ENCODE data around the gene SOCS3. TPM values are rescaled to one million over a fixed set of nuclear protein-coding genes. Genes with fewer than 3 reads are reported as not detected.

SOCS3 gene
- total and polyA plus RNA-seq, 2 experiments from 2014 or later = 33.3 to 59.0 TPM

GRCh38 chr17:78353834-78354233, 6.0 kb downstream of the SOCS3 start:
- H3K36me3 ChIP-seq = no peaks in the 10 kb centered on the region
- DNase-seq (ENCODE audit: low read depth in 1 of 2, low spot score in 1 of 2) = no peak
- H3K4me1 ChIP-seq (ENCODE audit: low read depth) = peaks cover 62% of the 10 kb centered on the region
- TF ChIP-seq CTCF (IDR thresholded peaks at IDR 0.05; ENCODE audit: low read depth, low read length) = no peak
- peak overlapping the region; percentile 97 for H3K27ac ChIP-seq
- H3K9me3 ChIP-seq (ENCODE audit: low read depth) = no peaks in the 10 kb centered on the region
- no peaks in the 10 kb centered on the region for H3K27me3 ChIP-seq
- peak overlapping the region; percentile 11 for H3K4me3 ChIP-seq

- no peaks in the 10 kb centered on the region for H3K9me3 ChIP-seq (ENCODE audit: low read depth)
- peak; percentile 37 for TF ChIP-seq CTCF (IDR thresholded peaks at IDR 0.05; ENCODE audit: low read depth, low read length)
- H3K27ac ChIP-seq = peak overlapping the region; percentile 94
- peaks cover 44% of the 10 kb centered on the region for H3K4me1 ChIP-seq (ENCODE audit: low read depth)
- H3K36me3 ChIP-seq = no peaks in the 10 kb centered on the region
- H3K27me3 ChIP-seq = no peaks in the 10 kb centered on the region
- no peak overlapping the region for H3K4me3 ChIP-seq
- DNase-seq (ENCODE audit: low read depth in 1 of 2, low spot score in 1 of 2) = peak; percentile 29 to 100
Measured at GRCh38 chr17:78351449-78352006, 8.3 kb downstream of the SOCS3 start.

GRCh38 chr17:78349891-78350642, 9.8 kb downstream of the SOCS3 start:
- Histone ChIP-seq H3K27me3 (no peaks in the 10 kb centered on the region), H3K27ac (no peak overlapping the region), H3K4me3 (no peak overlapping the region), H3K9me3 (ENCODE audit: low read depth) (no peaks in the 10 kb centered on the region), H3K36me3 (no peaks in the 10 kb centered on the region), H3K4me1 (ENCODE audit: low read depth) (peaks cover 29% of the 10 kb centered on the region)
- no peak for DNase-seq (ENCODE audit: low read depth in 1 of 2, low spot score in 1 of 2)
- no peak for TF ChIP-seq CTCF (IDR thresholded peaks at IDR 0.05; ENCODE audit: low read depth, low read length)

GRCh38 chr17:78348055-78348770, 11.7 kb downstream of the SOCS3 start:
- Histone ChIP-seq H3K36me3 (no peaks in the 10 kb centered on the region), H3K4me1 (ENCODE audit: low read depth) (peaks cover 20% of the 10 kb centered on the region), H3K9me3 (ENCODE audit: low read depth) (no peaks in the 10 kb centered on the region), H3K27ac (no peak overlapping the region), H3K4me3 (no peak overlapping the region), H3K27me3 (no peaks in the 10 kb centered on the region)
- TF ChIP-seq CTCF (IDR thresholded peaks at IDR 0.05; ENCODE audit: low read depth, low read length) = no peak
- no peak for DNase-seq (ENCODE audit: low read depth in 1 of 2, low spot score in 1 of 2)

DNA sequence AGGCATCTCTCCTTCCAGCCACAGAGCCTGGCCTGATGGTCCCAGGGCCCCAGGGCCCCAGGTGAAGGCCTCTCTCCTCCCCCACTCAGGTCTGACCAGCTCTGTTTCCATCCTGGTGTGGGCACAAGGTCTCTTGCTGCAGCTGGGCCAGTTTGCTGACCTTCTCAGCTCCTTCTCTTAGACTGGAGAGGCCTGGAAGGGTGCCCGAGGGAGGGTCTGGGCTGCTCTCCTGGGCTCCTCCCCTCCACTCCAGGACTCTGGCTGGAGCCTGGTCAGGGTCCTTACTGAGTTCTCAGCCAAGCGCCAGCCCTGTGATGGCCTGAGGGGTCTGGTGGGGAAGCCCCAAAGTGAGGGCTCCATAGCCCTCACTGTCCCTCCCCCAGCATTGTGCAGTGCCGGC, 12.4 kb downstream of the SOCS3 start:
- DNase-seq (ENCODE audit: low read depth in 1 of 2, low spot score in 1 of 2) = no peak
- H3K9me3 ChIP-seq (ENCODE audit: low read depth) = no peaks in the 10 kb centered on the region
- no peak overlapping the region for H3K27ac ChIP-seq
- peaks cover 24% of the 10 kb centered on the region for H3K4me1 ChIP-seq (ENCODE audit: low read depth)
- no peak overlapping the region for H3K4me3 ChIP-seq
- no peak for TF ChIP-seq CTCF (IDR thresholded peaks at IDR 0.05; ENCODE audit: low read depth, low read length)
- H3K36me3 ChIP-seq = no peaks in the 10 kb centered on the region
- H3K27me3 ChIP-seq = no peaks in the 10 kb centered on the region
